ENCODE results near the gene OLFM2. TPM values are rescaled to one million over a fixed set of nuclear protein-coding genes. Genes with fewer than 3 reads are reported as not detected.

The OLFM2 gene
- total and polyA plus RNA-seq, 12 donors, result 0.30 to 8.0 (median 1.4) TPM

DNA sequence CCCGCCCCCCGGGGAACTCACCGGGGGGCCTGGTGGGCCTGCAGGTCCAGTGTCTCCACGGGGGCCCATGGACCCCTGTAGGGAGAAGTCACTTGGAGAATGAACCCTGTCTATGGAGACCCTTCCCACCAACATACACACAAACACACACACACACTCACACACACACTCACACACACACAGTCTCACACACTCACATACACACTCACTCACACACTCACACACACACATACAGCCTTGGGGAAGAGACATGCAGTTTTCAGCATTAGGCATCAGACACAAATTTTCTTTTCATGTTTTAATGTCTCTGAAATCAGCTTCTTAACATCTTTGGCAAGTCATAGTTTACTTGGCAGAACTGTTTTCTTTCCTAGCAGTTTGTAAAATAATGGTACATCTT, 31.0 kb upstream of the OLFM2 start:
- WGBS, 2 donors, result 54 to 58% methylated on average over 4 of the region's 4 CpGs
- H3K27me3 ChIP-seq, result peaks cover 0 to 59% (median 38%) of the 10 kb centered on the region in 7 donors
- TF ChIP-seq, protein P1, sequence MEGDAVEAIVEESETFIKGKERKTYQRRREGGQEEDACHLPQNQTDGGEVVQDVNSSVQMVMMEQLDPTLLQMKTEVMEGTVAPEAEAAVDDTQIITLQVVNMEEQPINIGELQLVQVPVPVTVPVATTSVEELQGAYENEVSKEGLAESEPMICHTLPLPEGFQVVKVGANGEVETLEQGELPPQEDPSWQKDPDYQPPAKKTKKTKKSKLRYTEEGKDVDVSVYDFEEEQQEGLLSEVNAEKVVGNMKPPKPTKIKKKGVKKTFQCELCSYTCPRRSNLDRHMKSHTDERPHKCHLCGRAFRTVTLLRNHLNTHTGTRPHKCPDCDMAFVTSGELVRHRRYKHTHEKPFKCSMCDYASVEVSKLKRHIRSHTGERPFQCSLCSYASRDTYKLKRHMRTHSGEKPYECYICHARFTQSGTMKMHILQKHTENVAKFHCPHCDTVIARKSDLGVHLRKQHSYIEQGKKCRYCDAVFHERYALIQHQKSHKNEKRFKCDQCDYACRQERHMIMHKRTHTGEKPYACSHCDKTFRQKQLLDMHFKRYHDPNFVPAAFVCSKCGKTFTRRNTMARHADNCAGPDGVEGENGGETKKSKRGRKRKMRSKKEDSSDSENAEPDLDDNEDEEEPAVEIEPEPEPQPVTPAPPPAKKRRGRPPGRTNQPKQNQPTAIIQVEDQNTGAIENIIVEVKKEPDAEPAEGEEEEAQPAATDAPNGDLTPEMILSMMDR (IDR thresholded peaks at IDR 0.05), result no peak
- no peak overlapping the region for H3K27ac ChIP-seq
- H3K36me3 ChIP-seq, result peaks cover 0 to 75% (median 0%) of the 10 kb centered on the region in 9 donors
- no peaks in the 10 kb centered on the region for H3K9me3 ChIP-seq
- DNase-seq (no peak), ATAC-seq (no peak)
- H3K4me3 ChIP-seq, result no peak overlapping the region
- H3K4me1 ChIP-seq, result no peaks in the 10 kb centered on the region
- intact Hi-C loops (cut with DNase I), result no loop called here

- Histone ChIP-seq H3K27me3 (peaks cover 0 to 62% (median 38%) of the 10 kb centered on the region in 7 donors), H3K4me3 (no peak overlapping the region), H3K4me1 (no peaks in the 10 kb centered on the region), H3K27ac (no peak overlapping the region), H3K36me3 (peaks cover 0 to 75% (median 0%) of the 10 kb centered on the region in 9 donors), H3K9me3 (no peaks in the 10 kb centered on the region)
- TF ChIP-seq, protein P1 (IDR thresholded peaks at IDR 0.05), result no peak
- 19 to 22% methylated on average over 29 of the region's 29 CpGs for WGBS, 2 donors
- ATAC-seq (no peak), DNase-seq (no peak)
- intact Hi-C loops (cut with DNase I), result no loop called here
Measured at GRCh38 chr19:9966448-9966847, 30.1 kb upstream of the OLFM2 start.

DNA sequence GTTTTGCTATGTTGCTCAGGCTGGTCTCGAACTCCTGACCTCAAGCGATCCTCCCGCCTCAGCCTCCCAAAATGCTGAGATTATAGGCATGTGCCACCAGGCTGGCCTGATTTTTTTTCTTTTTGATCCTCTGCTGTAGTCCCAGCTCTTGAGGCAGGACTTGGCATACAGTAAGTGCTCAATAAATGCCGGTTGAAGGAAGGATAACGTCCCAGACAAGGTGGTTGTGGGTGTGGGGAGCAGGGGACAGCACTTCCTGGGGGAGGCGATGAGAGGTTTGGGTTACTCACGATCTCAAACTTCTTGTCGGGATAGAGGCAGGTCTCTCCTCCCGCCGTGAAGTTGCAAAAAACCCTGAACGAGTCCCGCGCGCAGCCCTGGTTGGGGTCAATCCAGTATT, 29.7 kb upstream of the OLFM2 start:
- H3K27me3 ChIP-seq, result peaks cover 0 to 62% (median 38%) of the 10 kb centered on the region in 7 donors
- no peaks in the 10 kb centered on the region for H3K4me1 ChIP-seq
- no peak overlapping the region for H3K4me3 ChIP-seq
- ATAC-seq, result no peak
- TF ChIP-seq, protein P1 (IDR thresholded peaks at IDR 0.05), result no peak
- intact Hi-C loops (cut with DNase I), result no loop called here
- DNase-seq, result no peak
- H3K9me3 ChIP-seq, result no peaks in the 10 kb centered on the region
- 40 to 49% methylated on average over 14 of the region's 14 CpGs for WGBS, 2 donors
- H3K27ac ChIP-seq, result no peak overlapping the region
- H3K36me3 ChIP-seq, result peaks cover 0 to 75% (median 0%) of the 10 kb centered on the region in 9 donors

DNA sequence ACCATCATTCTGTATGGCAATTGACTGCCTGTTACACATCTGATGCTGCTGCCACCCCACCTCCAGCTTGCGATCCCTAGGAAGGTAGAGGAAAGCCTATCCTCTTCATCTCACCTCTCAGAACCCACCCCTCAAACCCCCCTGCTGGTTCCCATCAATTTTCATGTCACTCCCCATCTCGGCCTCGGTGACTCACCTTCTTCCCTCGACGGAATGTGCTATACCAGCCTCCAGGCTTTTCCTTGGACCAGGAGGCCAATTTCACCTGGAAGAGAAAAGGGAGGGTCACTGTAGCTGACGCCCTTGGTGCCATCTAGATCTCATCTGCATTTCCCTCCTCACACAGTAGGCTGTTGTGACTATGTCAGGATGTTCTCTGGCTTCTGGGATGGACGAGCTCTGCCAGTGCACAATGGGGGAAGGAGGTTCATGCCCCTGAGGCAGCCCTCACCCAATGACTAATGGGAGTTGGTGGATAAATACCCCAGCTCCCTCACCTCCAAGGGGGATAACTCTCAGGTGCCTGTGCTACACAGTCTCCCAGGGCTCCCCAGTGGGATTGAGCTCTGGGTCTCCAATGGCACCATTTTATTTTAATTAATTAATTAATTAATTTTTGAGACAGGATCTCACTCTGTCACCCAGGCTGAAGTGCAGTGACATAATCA, 26.4 kb upstream of the OLFM2 start:
- Histone ChIP-seq H3K27ac (no peak overlapping the region), H3K36me3 (peaks cover 0 to 62% (median 0%) of the 10 kb centered on the region in 9 donors), H3K4me3 (no peak overlapping the region), H3K9me3 (no peaks in the 10 kb centered on the region), H3K27me3 (peaks cover 0 to 61% (median 35%) of the 10 kb centered on the region in 7 donors), H3K4me1 (no peaks in the 10 kb centered on the region)
- TF ChIP-seq, protein P1 (IDR thresholded peaks at IDR 0.05), result no peak
- 49% methylated on average over 7 of the region's 7 CpGs for WGBS, 2 donors
- DNase-seq, result no peak
- no peak for ATAC-seq
- intact Hi-C loops (cut with DNase I), result no loop called here
